HG03108 (cell line): ENCODE results near the gene PDE6B.

Source experiments
- ATAC-seq: cut with Tn5 transposase; IDR thresholded peaks from one replicate; pipeline ENCODE4 v1.9.1; 2021; ENCODE audit warnings: moderate library complexity; ENCODE audit not compliant: unreplicated experiment

Gene PDE6B

DNA sequence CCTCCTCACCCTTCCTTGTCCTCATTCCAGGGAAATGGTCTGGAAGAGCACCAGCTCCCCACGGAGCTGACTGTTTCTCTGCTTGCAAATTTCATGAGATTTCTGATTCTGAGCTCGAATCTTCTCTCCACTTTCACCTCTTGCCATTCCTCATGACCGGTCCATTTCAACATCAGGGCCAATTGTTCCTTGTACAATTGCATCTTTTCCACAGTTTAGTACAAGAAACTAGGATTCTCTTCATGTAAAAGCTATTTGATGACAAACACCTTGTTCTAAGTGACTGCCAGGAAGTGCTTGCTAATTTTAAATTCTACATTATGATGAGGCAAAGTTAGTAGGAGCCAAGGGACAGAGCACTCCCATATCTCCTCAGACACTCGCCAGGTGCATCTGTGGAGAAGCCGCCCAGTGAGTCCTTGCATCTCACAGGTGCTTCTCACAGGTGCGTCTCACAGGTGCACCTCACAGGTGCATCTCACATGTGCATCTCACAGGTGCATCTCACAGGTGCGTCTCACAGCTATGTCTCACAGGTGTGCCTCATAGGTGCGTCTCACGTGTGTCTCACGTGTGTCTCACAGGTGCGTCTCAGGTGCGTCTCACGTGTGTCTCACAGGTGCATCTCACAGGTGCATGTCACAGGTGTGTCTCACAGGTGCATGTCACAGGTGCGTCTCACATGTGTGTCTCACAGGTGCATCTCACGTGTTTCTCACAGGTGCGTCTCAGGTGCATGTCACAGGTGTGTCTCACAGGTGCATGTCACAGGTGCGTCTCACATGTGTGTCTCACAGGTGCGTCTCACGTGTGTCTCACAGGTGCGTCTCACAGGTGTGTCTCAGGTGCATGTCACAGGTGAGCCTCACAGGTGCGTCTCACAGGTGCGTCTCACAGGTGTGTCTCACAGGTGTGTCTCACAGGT lies 3.0 kb upstream of the PDE6B start:
- ATAC-seq: no peak

- no peak for ATAC-seq
These were observed 2.1 kb upstream of the PDE6B start for GRCh38 chr4:622996-623913.

DNA sequence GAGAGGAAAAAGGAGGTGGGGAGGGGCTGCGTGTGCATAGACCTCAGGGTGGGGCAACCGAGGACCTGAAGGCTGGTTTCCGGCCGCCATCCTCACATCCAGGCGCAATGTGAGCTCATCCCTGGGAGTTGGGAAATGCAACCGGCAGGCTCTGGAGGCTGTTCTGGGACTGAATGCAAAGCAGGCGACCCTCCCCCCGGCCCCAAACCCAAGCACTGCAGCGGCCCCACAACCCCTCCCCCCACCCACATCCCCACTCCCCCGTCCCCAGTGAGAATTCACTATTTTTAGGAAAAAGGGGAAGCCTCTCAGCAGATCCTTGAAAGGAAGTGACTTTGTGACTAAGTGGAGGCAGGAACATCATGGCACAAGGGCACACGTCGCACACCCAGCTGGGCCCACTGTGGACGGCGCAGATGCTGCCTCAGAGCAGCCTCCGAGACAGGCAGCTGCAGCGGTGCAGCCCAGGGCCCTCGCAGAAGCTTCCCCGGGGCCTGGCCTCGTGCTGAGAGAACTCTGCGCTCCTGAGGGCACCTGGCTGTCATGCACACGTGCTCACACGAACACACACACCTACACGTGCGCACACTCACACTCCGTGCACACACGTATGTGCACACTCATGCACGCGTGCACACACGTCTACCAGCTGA lies 1.3 kb upstream of the PDE6B start:
- ATAC-seq: no peak

DNA sequence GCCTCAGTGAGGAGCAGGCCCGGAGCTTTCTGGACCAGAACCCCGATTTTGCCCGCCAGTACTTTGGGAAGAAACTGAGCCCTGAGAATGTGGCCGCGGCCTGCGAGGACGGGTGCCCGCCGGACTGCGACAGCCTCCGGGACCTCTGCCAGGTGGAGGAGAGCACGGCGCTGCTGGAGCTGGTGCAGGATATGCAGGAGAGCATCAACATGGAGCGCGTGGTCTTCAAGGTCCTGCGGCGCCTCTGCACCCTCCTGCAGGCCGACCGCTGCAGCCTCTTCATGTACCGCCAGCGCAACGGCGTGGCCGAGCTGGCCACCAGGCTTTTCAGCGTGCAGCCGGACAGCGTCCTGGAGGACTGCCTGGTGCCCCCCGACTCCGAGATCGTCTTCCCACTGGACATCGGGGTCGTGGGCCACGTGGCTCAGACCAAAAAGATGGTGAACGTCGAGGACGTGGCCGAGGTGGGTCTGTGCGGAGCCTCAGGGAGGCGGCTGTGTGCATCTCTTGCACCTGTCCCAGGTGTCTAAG lies 323 bp downstream of the PDE6B start:
- ATAC-seq: no peak

DNA sequence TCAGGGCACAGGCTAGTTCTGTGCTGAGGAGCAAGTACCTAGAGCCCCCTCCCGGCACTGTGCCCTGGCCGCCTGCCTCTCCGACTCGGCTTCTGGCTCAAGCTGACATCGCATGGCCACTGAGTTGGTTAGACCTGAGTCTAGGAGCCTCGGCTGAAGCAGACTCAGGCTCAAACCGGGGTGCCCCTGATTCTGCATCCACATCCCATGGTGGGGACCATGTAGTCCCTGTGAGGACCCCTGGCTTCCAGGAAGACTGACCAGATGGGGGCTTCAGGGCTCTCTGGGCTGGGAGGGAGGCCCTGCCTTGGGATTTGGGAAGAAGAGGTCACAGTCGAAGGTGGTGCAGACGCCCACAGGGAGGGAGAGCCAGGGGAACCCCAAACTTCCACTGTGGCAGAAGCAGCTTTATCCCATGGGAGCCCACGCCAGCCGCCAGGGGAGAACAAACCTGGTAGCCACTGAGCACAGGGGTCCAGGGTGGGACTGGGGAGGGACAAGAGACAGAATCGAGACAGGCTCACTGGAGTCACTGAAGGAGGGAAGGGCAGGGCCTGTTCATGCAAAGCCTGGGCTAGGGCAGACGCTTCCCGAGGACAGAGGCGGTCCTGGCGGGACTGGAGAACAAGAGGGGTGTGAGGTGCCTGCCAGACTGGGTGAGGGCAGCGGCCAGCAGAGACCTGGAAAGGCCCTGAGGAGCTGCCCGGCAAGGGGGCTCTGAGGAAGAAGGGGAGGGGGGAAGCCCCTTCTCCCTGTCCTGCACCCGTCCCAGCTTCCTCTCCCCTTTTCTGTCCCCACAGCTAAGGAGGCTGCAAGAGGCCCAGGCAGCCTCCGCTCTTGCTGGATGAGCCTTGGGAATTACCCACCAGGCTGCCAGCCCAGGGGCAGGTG lies 1.1 kb downstream of the PDE6B start:
- no peak for ATAC-seq

GRCh38 chr4:627347-628125 lies 2.2 kb downstream of the PDE6B start:
- ATAC-seq: no peak

- ATAC-seq: no peak
These were observed 3.0 kb downstream of the PDE6B start for GRCh38 chr4:628311-628741.

DNA sequence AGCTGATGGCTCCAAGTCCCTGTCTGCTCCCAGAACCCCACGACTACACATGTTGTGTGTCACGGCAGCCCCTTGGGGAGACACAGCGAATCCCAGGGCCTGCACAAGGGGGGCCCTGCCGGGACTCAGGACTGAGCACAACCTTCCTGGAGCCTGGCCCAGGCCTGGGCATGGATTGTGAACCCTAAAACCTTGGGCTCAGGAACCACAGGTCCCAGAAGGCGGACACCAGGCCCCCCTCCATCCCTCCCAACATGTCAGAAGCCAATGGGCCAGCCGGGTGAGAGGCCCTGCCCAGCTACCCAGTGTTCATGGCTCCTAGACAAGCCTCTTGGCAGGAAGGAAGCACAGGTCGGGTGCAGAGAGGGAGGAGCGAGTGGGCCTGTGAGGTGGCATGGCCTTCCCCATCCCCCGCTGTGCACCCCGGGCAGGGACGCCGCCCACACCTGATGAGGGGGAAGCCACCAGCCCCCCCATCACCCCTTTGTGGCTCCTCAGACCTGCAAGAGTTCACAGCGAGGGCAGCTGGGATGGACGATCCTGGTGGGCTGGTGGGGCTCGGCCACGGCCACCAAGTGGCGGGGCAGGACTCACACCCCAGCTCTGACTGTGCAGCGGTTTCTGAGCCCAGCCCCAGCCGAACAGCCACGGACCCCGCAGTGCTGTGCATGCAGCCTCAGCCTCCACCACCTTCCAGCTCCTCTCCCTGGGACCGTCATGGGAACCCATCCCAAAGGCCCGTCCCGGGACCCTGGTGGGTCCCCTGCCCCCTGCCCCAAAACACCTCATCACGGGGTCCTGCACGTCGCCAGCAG lies 3.7 kb downstream of the PDE6B start:
- ATAC-seq: no peak

DNA sequence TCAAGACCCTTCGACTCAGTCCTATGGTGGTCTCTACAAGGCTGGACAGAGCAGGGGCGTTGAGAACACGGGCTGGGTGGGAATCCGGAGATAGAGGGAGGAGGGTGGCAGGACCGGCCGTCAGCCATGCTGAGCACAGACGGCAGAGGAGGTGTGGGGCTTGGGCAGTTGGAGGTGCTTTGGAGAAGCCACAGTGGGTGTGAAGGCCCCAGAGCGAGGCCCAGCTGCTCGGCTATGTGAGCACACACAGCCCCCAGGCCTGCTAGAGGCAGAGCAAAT lies 4.2 kb downstream of the PDE6B start:
- no peak for ATAC-seq

- ATAC-seq: no peak
These were observed 4.7 kb downstream of the PDE6B start for GRCh38 chr4:629915-630641.

DNA sequence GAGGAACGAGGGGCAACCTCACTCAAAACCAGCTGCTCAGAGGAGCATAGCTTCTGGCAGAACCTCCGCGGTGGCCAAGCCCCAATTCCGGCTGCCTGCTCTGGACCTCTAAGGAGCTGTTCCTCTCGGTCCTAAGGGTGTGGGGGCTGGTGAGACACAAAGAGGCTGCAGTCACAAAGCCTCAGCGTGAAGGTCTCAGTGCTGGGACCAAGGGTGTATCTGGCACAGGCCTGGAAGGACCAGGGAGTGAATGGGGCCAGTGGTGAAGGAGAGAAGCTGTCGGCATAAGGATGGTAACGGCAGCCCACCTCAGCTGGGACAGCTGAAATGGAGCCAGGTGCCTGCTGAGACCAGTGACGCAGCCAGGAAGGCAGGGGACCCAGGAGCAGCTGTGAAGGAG lies 5.3 kb downstream of the PDE6B start:
- no peak for ATAC-seq

DNA sequence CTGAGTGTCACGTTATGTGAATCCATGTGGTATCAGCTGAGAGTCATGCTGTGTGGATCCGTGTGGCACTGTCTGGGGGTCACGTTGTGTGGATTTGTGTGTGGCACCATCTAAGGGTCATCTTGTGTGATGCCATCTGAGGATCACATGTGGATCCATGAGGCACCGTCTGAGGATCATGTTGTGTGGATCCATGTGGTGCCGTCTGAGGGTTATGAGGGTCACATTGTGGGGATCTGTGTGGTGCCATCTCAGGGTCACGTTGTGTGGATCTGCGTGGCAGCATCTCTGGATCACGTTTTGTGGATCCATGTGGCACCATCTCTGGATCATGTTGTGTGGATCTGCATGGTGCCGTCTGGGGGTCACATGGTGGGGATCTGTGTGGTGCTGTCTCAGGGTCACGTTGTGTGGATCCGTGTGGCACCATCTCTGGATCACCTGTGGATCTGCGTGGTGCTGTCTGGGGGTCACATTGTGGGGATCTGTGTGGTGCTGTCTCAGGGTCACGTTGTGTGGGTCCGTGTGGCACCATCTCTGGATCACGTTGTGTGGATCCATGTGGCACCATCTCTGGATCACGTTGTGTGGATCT lies 6.9 kb downstream of the PDE6B start:
- no peak for ATAC-seq

DNA sequence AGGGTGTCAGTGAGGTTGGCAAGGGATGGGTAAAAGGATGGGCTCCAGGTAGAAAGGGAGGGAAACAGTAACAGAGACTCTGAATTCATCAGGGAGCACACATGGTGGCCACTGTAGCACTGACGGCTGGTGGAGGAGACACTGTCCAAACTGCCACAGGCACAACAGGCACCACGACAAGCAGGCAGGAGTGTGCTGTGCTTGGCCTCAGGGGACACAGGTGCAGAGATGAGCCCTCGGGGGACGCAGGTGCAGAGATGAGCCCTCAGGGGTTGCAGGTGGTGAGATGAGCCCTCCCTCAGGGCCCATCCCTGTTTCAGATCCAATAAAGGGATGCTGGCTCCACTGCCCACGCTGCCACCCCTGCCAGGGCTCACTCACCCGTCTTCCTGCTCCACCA lies 7.6 kb downstream of the PDE6B start:
- ATAC-seq: no peak

GRCh38 chr4:633406-633805 lies 8.0 kb downstream of the PDE6B start:
- ATAC-seq: no peak

GRCh38 chr4:633976-634598 lies 8.7 kb downstream of the PDE6B start:
- no peak for ATAC-seq

GRCh38 chr4:634599-634985 lies 9.2 kb downstream of the PDE6B start:
- no peak for ATAC-seq
